Effector memory CD4-positive, alpha-beta T cell (primary cell): ENCODE measurements around the gene PAK3.
A peak's percentile ranks its signal among the peaks of the same experiment; 100 is the strongest.

ENCODE experiments used
- DNase-seq, 3 donors: peaks; one replicate each; pipeline ENCODE4 v3.0.0-alpha.2; 2020
- H3K27ac ChIP-seq: 2 replicates; pipeline ENCODE4 v1.7.0; 2013; ENCODE audit warnings: mild to moderate bottlenecking, low read length, moderate library complexity; ENCODE audit not compliant: insufficient read depth, poor library complexity, severe bottlenecking
- H3K27me3 ChIP-seq: replicated peaks from 2 replicates; pipeline ENCODE4 v1.7.0; 2013; ENCODE audit warnings: mild to moderate bottlenecking, low read length; ENCODE audit not compliant: insufficient read depth, control insufficient read depth, poor library complexity, severe bottlenecking
- H3K36me3 ChIP-seq: 2 replicates; pipeline ENCODE4 v1.7.0; 2013; ENCODE audit warnings: mild to moderate bottlenecking, low read length, moderate library complexity; ENCODE audit not compliant: control insufficient read depth, insufficient read depth
- H3K4me1 ChIP-seq: 2 replicates; pipeline ENCODE4 v1.7.0; 2013; ENCODE audit warnings: low read length, mild to moderate bottlenecking; ENCODE audit not compliant: control insufficient read depth, insufficient read depth, poor library complexity, severe bottlenecking
- H3K4me3 ChIP-seq: 2 replicates; pipeline ENCODE4 v1.7.0; 2013; ENCODE audit warnings: low read length, low read depth, mild to moderate bottlenecking; ENCODE audit not compliant: insufficient read depth, poor library complexity, severe bottlenecking
- H3K9me3 ChIP-seq: 2 replicates; pipeline ENCODE4 v1.7.0; 2013; ENCODE audit warnings: mild to moderate bottlenecking, low read length, moderate library complexity; ENCODE audit not compliant: control insufficient read depth

The PAK3 gene

DNA sequence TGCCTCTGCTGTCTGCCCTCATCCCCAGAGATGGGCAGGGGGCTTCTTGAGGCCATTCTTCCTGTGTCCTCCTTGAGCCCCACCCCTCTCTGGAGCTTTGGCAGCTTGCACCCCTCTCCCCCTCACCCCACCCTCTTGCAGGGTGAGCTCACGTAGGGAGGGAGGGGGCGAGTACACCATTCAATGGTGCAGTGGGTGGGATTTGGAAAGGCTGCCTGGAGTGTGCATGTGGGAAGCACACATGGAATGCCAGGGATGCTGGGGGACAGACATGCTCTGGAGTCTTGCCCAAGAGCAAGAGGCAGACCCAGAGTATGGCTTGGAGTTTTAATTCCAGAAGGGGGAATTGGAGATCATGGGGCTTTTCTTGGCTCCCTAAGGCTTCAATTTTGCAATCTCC, 5.6 kb downstream of the PAK3 start:
- H3K36me3 ChIP-seq = no peaks in the 10 kb centered on the region
- DNase-seq = no peak
- no peaks in the 10 kb centered on the region for H3K9me3 ChIP-seq
- no peak overlapping the region for H3K27ac ChIP-seq
- H3K4me1 ChIP-seq = no peaks in the 10 kb centered on the region
- no peaks in the 10 kb centered on the region for H3K27me3 ChIP-seq
- H3K4me3 ChIP-seq = no peak overlapping the region

DNA sequence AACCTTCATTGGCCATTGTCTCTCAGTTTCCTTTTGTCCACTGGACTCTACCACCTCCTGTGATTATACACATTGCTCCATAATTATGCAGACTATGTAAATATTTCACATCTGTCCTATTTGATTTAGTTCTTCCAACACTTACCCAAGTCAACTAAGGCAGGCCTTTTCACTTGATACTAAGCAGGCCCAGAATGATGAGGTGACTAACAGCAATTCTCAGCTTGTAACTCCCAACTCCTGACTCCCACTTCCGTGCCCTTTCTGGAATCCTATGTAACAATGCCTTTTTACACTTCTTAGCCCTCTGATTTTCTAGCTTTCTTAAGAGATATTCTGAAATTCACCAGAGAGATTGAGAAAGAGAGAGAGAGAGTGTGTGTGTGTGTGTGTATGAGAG, 6.6 kb downstream of the PAK3 start:
- Histone ChIP-seq H3K4me3 (no peak overlapping the region), H3K36me3 (no peaks in the 10 kb centered on the region), H3K27ac (no peak overlapping the region), H3K27me3 (no peaks in the 10 kb centered on the region), H3K9me3 (no peaks in the 10 kb centered on the region), H3K4me1 (no peaks in the 10 kb centered on the region)
- no peak for DNase-seq

DNA sequence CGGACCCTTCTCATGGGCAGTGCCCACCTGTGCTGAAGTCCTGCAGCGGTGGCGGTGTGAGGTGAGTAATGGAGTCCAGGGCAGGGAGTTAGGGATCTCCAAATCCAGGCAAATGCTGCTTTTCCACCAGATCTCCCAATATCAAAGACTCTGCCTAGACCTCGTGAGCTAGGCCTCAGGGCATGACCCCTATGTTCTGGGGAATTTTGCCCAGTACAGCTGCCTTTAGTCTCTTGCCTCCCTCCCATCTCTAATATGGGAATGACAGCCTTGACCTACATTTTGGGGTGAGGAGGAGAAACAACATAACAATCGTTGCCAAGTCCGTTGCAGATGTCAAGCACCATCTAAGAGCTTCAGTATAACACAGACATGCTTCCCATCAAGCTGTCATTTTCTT, 7.3 kb downstream of the PAK3 start:
- no peaks in the 10 kb centered on the region for H3K36me3 ChIP-seq
- DNase-seq = no peak
- H3K27ac ChIP-seq = no peak overlapping the region
- H3K9me3 ChIP-seq = no peaks in the 10 kb centered on the region
- H3K27me3 ChIP-seq = no peaks in the 10 kb centered on the region
- H3K4me3 ChIP-seq = no peak overlapping the region
- no peaks in the 10 kb centered on the region for H3K4me1 ChIP-seq

GRCh38 chrX:111110098-111110775, 14.2 kb downstream of the PAK3 start:
- Histone ChIP-seq H3K4me3 (no peak overlapping the region), H3K27ac (no peak overlapping the region), H3K9me3 (no peaks in the 10 kb centered on the region), H3K27me3 (no peaks in the 10 kb centered on the region), H3K36me3 (no peaks in the 10 kb centered on the region), H3K4me1 (no peaks in the 10 kb centered on the region)
- DNase-seq = no peak

- no peak for DNase-seq
- no peaks in the 10 kb centered on the region for H3K9me3 ChIP-seq
- H3K27me3 ChIP-seq = no peaks in the 10 kb centered on the region
- no peak overlapping the region for H3K4me3 ChIP-seq
- no peaks in the 10 kb centered on the region for H3K36me3 ChIP-seq
- no peak overlapping the region for H3K27ac ChIP-seq
- no peaks in the 10 kb centered on the region for H3K4me1 ChIP-seq
Measured at GRCh38 chrX:111114806-111115205, 18.8 kb downstream of the PAK3 start.

GRCh38 chrX:111116666-111117065, 20.7 kb downstream of the PAK3 start:
- Histone ChIP-seq H3K36me3 (no peaks in the 10 kb centered on the region), H3K4me1 (no peaks in the 10 kb centered on the region), H3K27ac (no peak overlapping the region), H3K9me3 (no peaks in the 10 kb centered on the region), H3K27me3 (no peaks in the 10 kb centered on the region), H3K4me3 (no peak overlapping the region)
- no peak for DNase-seq

DNA sequence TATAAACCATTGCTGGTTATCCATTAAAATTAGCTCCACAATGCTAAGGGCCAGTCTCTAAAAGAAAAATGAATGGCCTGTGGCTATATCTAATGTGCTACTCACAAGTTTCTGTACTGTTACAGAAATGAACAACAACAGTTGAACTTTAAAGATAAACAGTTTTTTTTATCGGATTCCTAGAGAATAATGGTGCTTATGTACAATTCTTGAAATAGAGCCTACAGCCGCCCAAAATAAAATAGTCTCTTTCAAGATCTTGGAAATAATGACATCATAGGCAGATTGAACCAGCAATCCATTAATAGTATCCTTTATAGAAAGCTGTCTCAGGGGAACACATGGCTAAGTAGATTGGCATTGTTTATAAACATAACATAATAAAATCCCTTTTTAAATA, 23.4 kb downstream of the PAK3 start:
- no peaks in the 10 kb centered on the region for H3K36me3 ChIP-seq
- H3K9me3 ChIP-seq = no peaks in the 10 kb centered on the region
- peaks cover 7% of the 10 kb centered on the region for H3K4me1 ChIP-seq
- no peak overlapping the region for H3K27ac ChIP-seq
- DNase-seq = no peak
- H3K4me3 ChIP-seq = no peak overlapping the region
- H3K27me3 ChIP-seq = no peaks in the 10 kb centered on the region

DNA sequence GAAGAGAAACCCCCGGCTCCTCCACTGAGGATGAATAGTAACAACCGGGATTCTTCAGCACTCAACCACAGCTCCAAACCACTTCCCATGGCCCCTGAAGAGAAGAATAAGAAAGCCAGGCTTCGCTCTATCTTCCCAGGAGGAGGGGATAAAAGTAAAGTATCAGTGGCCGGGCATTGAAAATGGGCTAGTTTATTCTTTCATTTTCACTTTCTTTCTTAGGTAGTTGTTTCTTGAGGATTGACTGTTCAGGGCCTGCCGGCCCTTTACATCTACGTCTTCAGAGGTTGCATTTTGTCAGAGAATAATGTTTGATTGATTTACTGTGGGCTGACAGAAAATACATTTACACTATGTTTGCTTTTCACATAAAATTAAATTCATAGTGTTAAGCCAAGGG, 27.1 kb downstream of the PAK3 start:
- Histone ChIP-seq H3K36me3 (no peaks in the 10 kb centered on the region), H3K4me3 (peak overlapping the region; percentile 59), H3K27me3 (no peaks in the 10 kb centered on the region), H3K4me1 (peaks cover 7% of the 10 kb centered on the region), H3K27ac (no peak overlapping the region), H3K9me3 (no peaks in the 10 kb centered on the region)
- DNase-seq = no peak

- Histone ChIP-seq H3K4me1 (peaks cover 7% of the 10 kb centered on the region), H3K4me3 (peak overlapping the region; percentile 59), H3K27ac (no peak overlapping the region), H3K27me3 (no peaks in the 10 kb centered on the region), H3K9me3 (no peaks in the 10 kb centered on the region), H3K36me3 (no peaks in the 10 kb centered on the region)
- DNase-seq = no peak
Measured at GRCh38 chrX:111123606-111124179, 27.7 kb downstream of the PAK3 start.

DNA sequence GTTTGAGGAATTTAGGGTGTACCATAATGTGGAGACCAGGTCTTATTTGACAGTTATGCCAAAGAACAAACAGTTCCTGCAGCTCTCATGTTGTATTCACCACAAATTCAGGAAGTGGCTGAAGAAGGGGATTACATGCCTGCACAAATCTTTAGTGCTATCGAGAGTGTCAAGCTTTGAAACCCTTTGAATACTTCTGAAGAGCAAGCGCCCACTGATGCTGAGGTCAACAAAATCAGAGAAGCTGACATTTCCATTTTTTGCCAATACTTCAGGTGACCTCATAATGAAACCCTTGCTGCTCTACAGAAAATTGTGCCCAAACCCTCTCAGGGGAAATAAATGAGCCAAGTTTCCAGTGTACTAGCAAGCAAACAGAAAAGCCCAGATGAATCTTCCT, 28.4 kb downstream of the PAK3 start:
- Histone ChIP-seq H3K27ac (no peak overlapping the region), H3K4me3 (no peak overlapping the region), H3K9me3 (no peaks in the 10 kb centered on the region), H3K27me3 (no peaks in the 10 kb centered on the region), H3K4me1 (peaks cover 7% of the 10 kb centered on the region), H3K36me3 (no peaks in the 10 kb centered on the region)
- no peak for DNase-seq
